NCI-H748 (cell line): ENCODE data around the gene VPS72.

Experiments used
- DNase-seq: peaks from one replicate; lab custom pipeline; 2025; ENCODE audit not compliant: unreplicated experiment; lab: John Stamatoyannopoulos, UW

VPS72 gene

GRCh38 chr1:151145304-151146071 is 44.5 kb downstream of the VPS72 start:
- DNase-seq: no peak

DNA sequence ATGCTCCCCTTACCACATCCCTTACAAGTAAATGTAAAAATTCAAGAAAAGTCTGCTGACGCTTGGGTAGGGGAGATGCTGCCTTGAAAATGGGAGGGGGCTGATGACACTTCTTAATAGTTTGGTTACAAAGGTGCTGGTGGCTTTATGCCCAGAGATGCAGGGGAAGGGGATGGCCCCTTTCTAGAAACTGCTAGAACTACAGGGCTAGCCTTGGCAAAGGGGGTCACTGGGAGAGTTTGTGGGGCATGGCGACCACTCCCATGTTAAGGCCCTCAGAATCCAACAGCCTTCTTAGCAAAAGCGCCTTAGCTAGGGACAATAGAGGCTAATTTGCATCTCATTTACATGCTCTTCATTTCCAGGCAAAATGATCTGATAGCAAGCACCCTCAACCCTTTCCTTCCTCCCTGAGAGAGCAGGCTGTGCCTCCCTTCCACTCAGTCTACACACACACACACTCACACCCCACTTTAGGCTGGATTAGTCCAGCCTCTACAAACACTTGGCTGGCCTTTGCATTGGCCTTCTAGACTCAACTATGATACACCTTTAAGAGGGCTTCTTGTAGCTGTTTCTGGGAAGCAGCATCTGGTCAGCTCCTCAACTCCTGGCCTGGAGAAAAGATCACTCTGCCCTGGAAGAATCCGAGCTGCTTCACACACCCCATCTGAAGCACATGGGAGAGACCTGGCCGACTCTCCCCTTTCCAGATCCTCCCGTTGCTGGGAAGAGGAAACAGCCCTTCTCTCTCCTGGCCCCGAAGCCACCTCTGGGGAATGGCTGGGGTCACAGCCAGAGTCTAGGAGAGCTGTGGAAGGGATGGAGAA is 45.3 kb downstream of the VPS72 start:
- no peak for DNase-seq

- no peak for DNase-seq
Measured at GRCh38 chr1:151143986-151144385, 46.0 kb downstream of the VPS72 start.

- DNase-seq: no peak
Measured at GRCh38 chr1:151143057-151143435, 47.0 kb downstream of the VPS72 start.

DNA sequence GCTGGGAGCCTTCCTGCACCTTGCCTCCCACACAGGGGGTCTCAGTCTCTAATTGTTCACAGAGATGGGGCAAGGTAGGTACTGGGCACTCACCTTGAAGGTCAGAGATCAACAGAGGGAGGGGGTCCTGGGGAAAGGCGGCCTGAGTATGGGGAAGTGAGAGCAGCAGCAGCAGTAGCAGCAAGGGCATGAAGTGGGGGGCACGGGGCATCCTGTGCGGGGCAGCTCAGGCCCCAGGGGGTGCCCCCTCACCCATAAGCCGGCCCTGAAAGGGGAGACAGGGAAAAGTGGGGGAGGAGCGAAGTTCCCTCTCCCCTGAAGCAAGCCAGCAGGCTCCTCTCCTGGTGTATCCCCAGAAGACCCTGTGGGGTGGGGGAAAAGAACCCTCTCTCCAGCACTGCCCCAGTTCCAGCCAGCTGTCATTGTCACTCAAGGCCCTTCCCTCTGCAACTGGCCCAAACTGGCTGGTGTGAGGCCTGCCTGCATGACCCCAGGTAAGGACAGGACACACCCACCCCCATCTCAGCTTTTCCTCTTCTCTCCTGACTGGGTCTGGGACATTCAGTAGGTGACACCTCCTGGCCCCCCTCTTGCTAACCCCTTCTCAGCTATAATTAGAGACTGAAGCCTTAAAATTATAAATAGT is 47.5 kb downstream of the VPS72 start:
- DNase-seq: no peak

- DNase-seq: no peak
Measured at GRCh38 chr1:151137789-151138188, 52.2 kb downstream of the VPS72 start.

- no peak for DNase-seq
Measured at GRCh38 chr1:151135433-151136385, 54.3 kb downstream of the VPS72 start.

DNA sequence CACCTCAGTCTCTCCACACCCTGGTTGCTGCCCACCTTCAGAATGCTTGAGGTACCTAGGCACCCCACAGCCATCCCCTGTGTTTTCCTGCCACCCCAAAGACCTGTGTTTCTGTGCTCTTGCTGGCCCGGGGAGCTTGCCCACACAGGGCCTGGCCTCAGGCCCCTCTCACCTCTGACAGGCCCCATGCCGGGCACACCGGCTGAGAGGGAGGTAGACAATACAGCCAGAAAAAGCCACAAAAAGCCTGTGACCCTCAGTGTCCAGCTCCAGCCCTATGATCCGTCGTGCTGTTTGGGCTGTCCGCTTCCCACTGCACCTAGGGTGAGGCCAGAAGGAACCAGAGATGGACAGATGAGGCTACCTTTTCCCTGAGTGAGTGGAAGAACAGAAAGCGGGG is 55.0 kb downstream of the VPS72 start:
- no peak for DNase-seq

GRCh38 chr1:151134396-151134795 is 55.6 kb downstream of the VPS72 start:
- no peak for DNase-seq

DNA sequence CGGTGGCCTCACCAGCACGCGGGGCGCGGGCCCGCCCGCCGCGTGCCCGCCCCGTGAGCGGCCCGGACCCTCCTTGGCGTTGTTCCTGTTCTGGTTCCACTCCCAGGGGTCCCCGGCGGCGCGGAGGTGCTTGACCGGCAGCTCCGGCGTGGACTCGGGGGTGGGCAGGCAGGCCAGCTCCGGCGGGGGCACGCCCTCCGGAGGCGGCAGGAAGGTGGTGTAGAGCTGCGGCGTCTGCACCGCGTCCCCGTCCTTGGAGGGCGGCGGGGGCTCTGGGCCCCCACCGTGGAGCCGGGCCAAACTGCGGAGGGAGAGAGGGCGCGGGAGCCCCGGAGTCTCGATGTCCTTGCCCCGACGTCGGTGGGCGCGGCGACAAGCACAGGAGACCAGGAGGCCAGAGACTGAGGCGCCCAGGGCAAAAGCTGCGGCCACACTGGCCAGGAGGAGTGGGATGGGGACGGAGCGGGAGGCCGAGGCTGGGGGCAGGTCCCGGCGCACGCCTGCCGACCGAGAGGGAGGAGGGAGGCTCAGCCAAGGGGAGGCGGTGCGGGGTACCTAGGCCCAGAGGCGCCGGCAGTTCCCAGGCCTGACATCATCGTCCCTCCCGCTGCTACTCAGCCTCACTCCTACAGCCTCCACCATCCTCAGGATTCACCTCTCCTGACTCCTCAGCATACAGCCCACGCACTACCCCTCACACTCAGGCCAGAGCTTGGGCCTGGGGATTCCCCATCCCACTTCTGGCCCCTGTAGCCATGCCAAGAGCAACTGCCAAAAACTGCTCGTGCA is 56.8 kb downstream of the VPS72 start:
- no peak for DNase-seq

DNA sequence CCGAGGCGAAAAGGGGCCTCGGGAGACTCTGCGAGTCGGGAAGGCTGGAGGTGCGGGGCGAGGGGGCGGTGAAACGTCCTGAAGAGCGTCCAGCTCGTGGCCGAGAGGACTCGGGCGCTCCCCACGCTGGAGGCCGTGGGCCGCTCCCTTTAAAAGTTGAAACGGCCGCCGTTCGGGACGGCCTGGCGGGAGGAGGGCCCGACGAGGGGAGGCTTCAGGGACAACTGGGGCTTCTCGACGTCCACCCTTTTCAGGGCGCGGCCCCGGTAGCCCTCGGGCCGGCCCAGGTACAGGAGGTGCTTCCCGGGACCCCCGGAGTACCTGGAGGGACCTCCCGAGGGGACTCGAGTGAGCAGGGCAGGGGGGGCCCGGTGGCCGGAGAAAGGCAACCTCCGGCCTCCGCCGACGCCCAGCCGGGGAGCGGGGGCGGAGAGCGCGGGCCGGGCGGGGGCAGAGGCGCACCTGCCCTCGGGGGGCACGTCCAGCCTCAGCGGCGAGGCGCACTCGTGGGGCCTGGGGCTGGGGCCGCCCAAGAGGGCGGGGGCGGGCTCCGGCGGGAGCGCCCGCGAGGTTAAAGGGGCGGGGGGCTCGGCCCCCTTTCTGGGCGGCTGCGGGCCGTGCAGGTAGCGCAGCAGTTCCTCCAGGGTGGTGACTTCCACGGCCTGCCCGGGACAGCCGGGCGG is 57.5 kb downstream of the VPS72 start:
- DNase-seq: no peak

- DNase-seq: peak; percentile 36
Measured at GRCh38 chr1:151131701-151132334, 58.2 kb downstream of the VPS72 start.

GRCh38 chr1:151130987-151131586 is 58.9 kb downstream of the VPS72 start:
- peak; percentile 95 for DNase-seq

- DNase-seq: no peak
Measured at GRCh38 chr1:151128800-151129199, 61.2 kb downstream of the VPS72 start.
